ENCODE data around the gene EDA. TPM values are rescaled to one million over a fixed set of nuclear protein-coding genes. Genes with fewer than 3 reads are reported as not detected.

EDA gene
- total RNA-seq, 1 experiment from 2014 or later: 0.98 TPM

- H3K4me3 Mint-ChIP-seq (ENCODE audit: unreplicated experiment): no peak overlapping the region
Observed at GRCh38 chrX:70082723-70083122, 466.8 kb downstream of the EDA start.

GRCh38 chrX:70084592-70085240, 468.8 kb downstream of the EDA start:
- TF ChIP-seq CTCF (IDR thresholded peaks at IDR 0.05; ENCODE audit: insufficient read depth in 1 of 2, low read depth in 1 of 2, low read length in 1 of 2, severe bottlenecking in 1 of 2, unreplicated experiment in 1 of 2): no peak
- H3K4me3 Mint-ChIP-seq (ENCODE audit: unreplicated experiment): no peak overlapping the region
- BruUV-seq (replicated peaks): no TSS peak
- H3K4me3 ChIP-seq (ENCODE audit: low read depth, low read length): no peak overlapping the region
- no peaks in the 10 kb centered on the region for H3K4me1 Mint-ChIP-seq (ENCODE audit: low read depth, unreplicated experiment)
- no peaks in the 10 kb centered on the region for H3K36me3 ChIP-seq (ENCODE audit: control insufficient read depth, insufficient read depth, low read length)
- no peaks in the 10 kb centered on the region for H3K36me3 Mint-ChIP-seq (ENCODE audit: insufficient read depth, unreplicated experiment)
- no peak overlapping the region for H3K27ac Mint-ChIP-seq (ENCODE audit: unreplicated experiment)
- no peaks in the 10 kb centered on the region for H3K9me3 ChIP-seq
- no peaks in the 10 kb centered on the region for H3K9me3 Mint-ChIP-seq (ENCODE audit: unreplicated experiment)
- CTCF ChIA-PET: no interaction called here
- no peaks in the 10 kb centered on the region for H3K4me1 ChIP-seq
- POLR2A ChIA-PET: no interaction called here
- no peaks in the 10 kb centered on the region for H3K27me3 ChIP-seq (replicated peaks; ENCODE audit: control insufficient read depth, insufficient read depth, low read length)
- H3K27me3 Mint-ChIP-seq (ENCODE audit: insufficient read depth, unreplicated experiment): peaks cover 4% of the 10 kb centered on the region
- intact Hi-C loops (cut with micrococcal nuclease; ENCODE audit: unreplicated experiment): no loop called here
- DNase-seq: no peak

More at GRCh38 chrX:70082723-70083122, 466.8 kb downstream of the EDA start:
- Mint-ChIP-seq H3K36me3 (ENCODE audit: insufficient read depth, unreplicated experiment) (no peaks in the 10 kb centered on the region), H3K27ac (ENCODE audit: unreplicated experiment) (no peak overlapping the region), H3K4me1 (ENCODE audit: low read depth, unreplicated experiment) (no peaks in the 10 kb centered on the region), H3K9me3 (ENCODE audit: unreplicated experiment) (no peaks in the 10 kb centered on the region), H3K27me3 (ENCODE audit: insufficient read depth, unreplicated experiment) (peaks cover 3% of the 10 kb centered on the region)
- H3K4me3 ChIP-seq (ENCODE audit: low read depth, low read length): no peak overlapping the region
- CTCF ChIA-PET: no interaction called here
- TF ChIP-seq CTCF (IDR thresholded peaks at IDR 0.05; ENCODE audit: insufficient read depth in 1 of 2, low read depth in 1 of 2, low read length in 1 of 2, severe bottlenecking in 1 of 2, unreplicated experiment in 1 of 2): no peak
- H3K36me3 ChIP-seq (ENCODE audit: control insufficient read depth, insufficient read depth, low read length): no peaks in the 10 kb centered on the region
- POLR2A ChIA-PET: no interaction called here
- intact Hi-C loops (cut with micrococcal nuclease; ENCODE audit: unreplicated experiment): no loop called here
- no peaks in the 10 kb centered on the region for H3K4me1 ChIP-seq
- no peaks in the 10 kb centered on the region for H3K9me3 ChIP-seq
- no peak for DNase-seq
- BruUV-seq (replicated peaks): no TSS peak
- H3K27me3 ChIP-seq (replicated peaks; ENCODE audit: control insufficient read depth, insufficient read depth, low read length): no peaks in the 10 kb centered on the region

GRCh38 chrX:70087857-70088630, 472.1 kb downstream of the EDA start:
- CTCF ChIA-PET: interaction anchor here (0.6 to 0.8 kb wide), 2 partner anchors 45 to 472 kb away, joined by 3 to 4 read pairs; partner anchors contain the start of genes EDA and IGBP1
- H3K27me3 ChIP-seq (replicated peaks; ENCODE audit: control insufficient read depth, insufficient read depth, low read length): no peaks in the 10 kb centered on the region
- Mint-ChIP-seq H3K36me3 (ENCODE audit: insufficient read depth, unreplicated experiment) (no peaks in the 10 kb centered on the region), H3K27me3 (ENCODE audit: insufficient read depth, unreplicated experiment) (peaks cover 4% of the 10 kb centered on the region), H3K4me3 (ENCODE audit: unreplicated experiment) (no peak overlapping the region), H3K27ac (ENCODE audit: unreplicated experiment) (no peak overlapping the region), H3K9me3 (ENCODE audit: unreplicated experiment) (no peaks in the 10 kb centered on the region), H3K4me1 (ENCODE audit: low read depth, unreplicated experiment) (no peaks in the 10 kb centered on the region)
- H3K4me3 ChIP-seq (ENCODE audit: low read depth, low read length): no peak overlapping the region
- intact Hi-C loops (cut with micrococcal nuclease; ENCODE audit: unreplicated experiment): no loop called here
- BruUV-seq (replicated peaks): no TSS peak
- H3K9me3 ChIP-seq: no peaks in the 10 kb centered on the region
- H3K36me3 ChIP-seq (ENCODE audit: control insufficient read depth, insufficient read depth, low read length): no peaks in the 10 kb centered on the region
- H3K4me1 ChIP-seq: no peaks in the 10 kb centered on the region
- no peak for DNase-seq
- POLR2A ChIA-PET: no interaction called here
- no peak for TF ChIP-seq CTCF (IDR thresholded peaks at IDR 0.05; ENCODE audit: insufficient read depth in 1 of 2, low read depth in 1 of 2, low read length in 1 of 2, severe bottlenecking in 1 of 2, unreplicated experiment in 1 of 2)

All from Caco-2 (cell line).